SK-N-MC (cell line): ENCODE results near the gene KLHDC10.
"Not testable (repeated sequence)": the region's sequence is repeated elsewhere in the genome, so short reads cannot be mapped to it uniquely, and the experiment has no call there.

Source experiments
- DNase-seq: peaks from one replicate; pipeline ENCODE4 v3.0.0-alpha.2; 2011; ENCODE audit warnings: low read depth, low spot score
- H3K27ac ChIP-seq: fragments of 200-600 bp; sonication (generic); 2 replicates; pipeline ENCODE4 v1.5.1; 2016; ENCODE audit warnings: mixed run types
- H3K36me3 ChIP-seq: fragments of 200-600 bp; sonication (generic); 2 replicates; pipeline ENCODE4 v1.6.1; 2017; ENCODE audit warnings: antibody characterized with exemption, low read length, mixed read lengths; ENCODE audit not compliant: insufficient read depth
- H3K4me3 ChIP-seq: fragments of 200-600 bp; sonication (generic); 2 replicates; pipeline ENCODE4 v1.5.1; 2016
- H3K9ac ChIP-seq: fragments of 200-600 bp; sonication (generic); 2 replicates; pipeline ENCODE4 v1.8.0; 2017; ENCODE audit warnings: mixed run types, mixed read lengths; ENCODE audit not compliant: insufficient read length
- H3K9me3 ChIP-seq: fragments of 200-600 bp; sonication (generic); 2 replicates; pipeline ENCODE4 v1.6.1; 2017; ENCODE audit warnings: low read depth, mild to moderate bottlenecking, antibody characterized with exemption, low read length, moderate library complexity, mixed read lengths
- EZH2 ChIP-seq: fragments of 200-600 bp; sonication (generic); IDR thresholded peaks from one replicate; pipeline ENCODE4 v1.6.1; 2017; ENCODE audit warnings: antibody characterized with exemption
- FOXP2 ChIP-seq: optimal IDR thresholded peaks from 2 replicates; pipeline ENCODE3; 2011; ENCODE audit warnings: mild to moderate bottlenecking, moderate library complexity; ENCODE audit not compliant: insufficient read depth; ENCODE audit errors: extremely low read length, control extremely low read depth
- POLR2AphosphoS5 ChIP-seq: IDR thresholded peaks from 2 replicates; pipeline ENCODE4 v1.6.1; 2012; ENCODE audit warnings: mild to moderate bottlenecking, low read depth, low read length, borderline replicate concordance

KLHDC10 gene

GRCh38 chr7:130160023-130160422, 89.7 kb downstream of the KLHDC10 start:
- DNase-seq: no peak
- no peak overlapping the region for H3K4me3 ChIP-seq
- no peak for TF ChIP-seq FOXP2
- TF ChIP-seq EZH2: no peak
- no peak for TF ChIP-seq POLR2AphosphoS5
- no peak overlapping the region for H3K9ac ChIP-seq
- H3K27ac ChIP-seq: no peak overlapping the region
- H3K36me3 ChIP-seq: peaks cover 51% of the 10 kb centered on the region
- H3K9me3 ChIP-seq: peaks cover 3% of the 10 kb centered on the region; the same call in 1 of the 2 replicates

GRCh38 chr7:130160455-130160854, 90.1 kb downstream of the KLHDC10 start:
- Histone ChIP-seq H3K36me3 (peaks cover 55% of the 10 kb centered on the region), H3K9ac (no peak overlapping the region), H3K4me3 (no peak overlapping the region), H3K9me3 (peaks cover 3% of the 10 kb centered on the region; the same call in 1 of the 2 replicates), H3K27ac (no peak overlapping the region)
- DNase-seq: no peak
- TF ChIP-seq EZH2: no peak
- no peak for TF ChIP-seq POLR2AphosphoS5
- TF ChIP-seq FOXP2: no peak

DNA sequence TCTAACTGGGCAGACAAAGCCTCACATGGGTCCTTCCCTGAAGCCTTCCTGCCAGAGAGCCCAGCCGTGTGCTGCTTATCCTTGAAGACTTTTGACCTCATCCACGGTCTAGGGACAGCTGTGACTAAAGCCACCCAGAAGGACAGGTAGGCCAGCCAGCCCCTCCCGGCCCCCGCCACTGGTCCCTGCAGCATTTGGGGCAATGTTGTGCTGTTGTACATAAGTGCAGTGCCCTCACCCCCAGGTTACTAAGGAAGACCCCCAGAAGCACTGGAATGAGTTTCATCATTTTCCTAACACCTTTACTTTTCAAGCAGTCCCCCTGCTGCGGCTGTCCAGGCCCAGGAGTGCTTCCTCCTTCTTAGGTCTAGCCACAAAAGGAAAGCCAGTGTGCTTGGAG, 91.9 kb downstream of the KLHDC10 start:
- Histone ChIP-seq H3K9ac (no peak overlapping the region), H3K27ac (no peak overlapping the region), H3K4me3 (no peak overlapping the region), H3K36me3 (peaks cover 67% of the 10 kb centered on the region), H3K9me3 (no peaks in the 10 kb centered on the region)
- no peak for DNase-seq
- TF ChIP-seq EZH2 (no peak), FOXP2 (no peak), POLR2AphosphoS5 (no peak)

DNA sequence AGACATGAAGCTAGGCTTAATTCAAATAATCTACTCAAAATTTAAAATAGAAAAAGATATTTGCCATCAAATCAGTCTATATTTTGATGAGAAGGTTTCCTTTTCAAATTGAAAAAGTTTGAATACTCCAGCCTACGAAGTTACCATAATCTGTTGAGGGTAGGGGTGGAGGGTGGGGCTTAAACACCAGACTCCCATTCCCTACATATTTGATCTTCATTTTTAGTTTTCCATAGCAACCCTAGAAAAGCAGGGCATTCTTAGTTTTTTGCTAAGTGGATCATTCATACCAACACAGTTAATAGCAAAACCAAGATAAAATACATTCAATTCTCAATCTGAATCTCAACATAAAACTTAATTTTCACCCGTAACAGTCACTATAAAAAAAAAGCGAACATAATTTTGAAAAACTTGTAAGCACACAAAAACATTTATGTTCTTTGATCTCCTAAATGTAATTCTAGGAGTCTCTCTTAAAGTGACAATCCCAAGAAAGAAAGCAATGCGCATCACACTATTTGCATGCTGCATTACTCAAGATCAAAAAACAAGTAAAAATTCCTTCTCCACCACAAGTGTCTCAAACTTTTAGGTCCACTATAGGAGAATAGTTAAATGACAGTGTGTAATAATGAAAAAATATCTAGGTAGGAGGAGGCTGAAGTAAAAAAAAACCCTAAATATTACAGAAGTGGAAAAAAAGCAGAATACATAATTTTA, 104.1 kb downstream of the KLHDC10 start:
- H3K27ac ChIP-seq: no peak overlapping the region
- no peak for TF ChIP-seq FOXP2
- no peak for TF ChIP-seq EZH2
- no peak for TF ChIP-seq POLR2AphosphoS5
- H3K36me3 ChIP-seq: peaks cover 72% of the 10 kb centered on the region
- no peaks in the 10 kb centered on the region for H3K9me3 ChIP-seq
- no peak overlapping the region for H3K4me3 ChIP-seq
- no peak overlapping the region for H3K9ac ChIP-seq
- DNase-seq: no peak

GRCh38 chr7:130178251-130178650, 107.9 kb downstream of the KLHDC10 start:
- H3K36me3 ChIP-seq: peaks cover 73% of the 10 kb centered on the region
- no peak overlapping the region for H3K27ac ChIP-seq
- DNase-seq: no peak
- no peak overlapping the region for H3K4me3 ChIP-seq
- H3K9ac ChIP-seq: no peak overlapping the region
- TF ChIP-seq FOXP2: no peak
- H3K9me3 ChIP-seq: no peaks in the 10 kb centered on the region

DNA sequence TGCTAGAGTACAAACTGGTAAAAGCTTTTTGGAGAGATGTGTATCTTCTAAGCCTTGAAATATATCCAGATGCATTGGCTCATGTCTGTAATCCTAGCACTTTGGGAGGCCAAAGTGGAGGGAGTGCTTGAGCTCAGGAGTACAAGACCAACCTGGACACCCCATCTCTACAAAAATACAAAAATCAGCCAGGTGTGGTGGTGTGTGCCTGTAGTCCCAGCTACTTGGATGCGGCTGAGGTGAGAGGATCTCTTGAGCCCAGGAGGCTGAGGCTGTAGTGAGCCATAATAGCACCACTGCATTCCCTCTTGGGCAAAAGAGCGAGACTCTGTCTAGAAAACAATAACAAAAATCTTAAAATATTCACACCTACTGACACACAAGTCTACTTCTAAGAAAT, 109.3 kb downstream of the KLHDC10 start:
- H3K9me3 ChIP-seq: no peaks in the 10 kb centered on the region
- no peak overlapping the region for H3K27ac ChIP-seq
- H3K36me3 ChIP-seq: peaks cover 73% of the 10 kb centered on the region
- TF ChIP-seq POLR2AphosphoS5 (no peak), FOXP2 (no peak), EZH2 (no peak)
- no peak for DNase-seq
- no peak overlapping the region for H3K9ac ChIP-seq
- H3K4me3 ChIP-seq: no peak overlapping the region

DNA sequence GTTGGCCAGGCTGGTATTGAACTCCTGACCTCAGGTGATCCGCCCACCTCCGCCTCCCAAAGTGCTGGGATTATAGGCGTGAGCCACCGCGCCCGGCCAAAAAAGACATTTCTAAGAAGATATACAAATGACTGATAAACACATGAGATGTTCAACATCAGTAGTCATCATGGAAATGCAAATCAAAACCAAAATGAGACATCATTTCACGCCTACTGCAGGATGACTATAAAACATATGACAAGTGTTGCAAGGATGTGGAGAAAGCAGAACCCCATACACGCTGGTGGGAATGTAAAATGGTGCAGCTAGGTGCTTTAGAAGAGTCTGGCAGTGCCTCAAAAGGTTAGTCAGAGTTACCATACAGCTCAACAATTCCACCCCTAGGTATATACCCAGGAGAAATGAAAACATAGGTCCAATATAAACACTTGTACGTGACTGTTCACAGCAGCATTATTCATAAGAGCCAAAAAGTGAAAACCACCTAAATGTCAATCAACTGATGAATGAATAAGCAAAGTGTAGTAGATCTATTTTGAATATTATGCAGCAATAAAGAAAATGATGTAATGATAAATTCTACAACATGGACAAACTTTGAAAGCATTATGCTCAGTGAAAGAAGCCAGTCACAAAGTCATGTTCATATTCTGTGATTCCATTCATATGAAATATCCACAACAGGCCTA, 110.4 kb downstream of the KLHDC10 start:
- H3K4me3 ChIP-seq: no peak overlapping the region
- TF ChIP-seq EZH2 (no peak), POLR2AphosphoS5 (no peak), FOXP2 (no peak)
- DNase-seq: no peak
- H3K9me3 ChIP-seq: no peaks in the 10 kb centered on the region
- H3K9ac ChIP-seq: no peak overlapping the region
- H3K36me3 ChIP-seq: peaks cover 74% of the 10 kb centered on the region
- H3K27ac ChIP-seq: no peak overlapping the region

DNA sequence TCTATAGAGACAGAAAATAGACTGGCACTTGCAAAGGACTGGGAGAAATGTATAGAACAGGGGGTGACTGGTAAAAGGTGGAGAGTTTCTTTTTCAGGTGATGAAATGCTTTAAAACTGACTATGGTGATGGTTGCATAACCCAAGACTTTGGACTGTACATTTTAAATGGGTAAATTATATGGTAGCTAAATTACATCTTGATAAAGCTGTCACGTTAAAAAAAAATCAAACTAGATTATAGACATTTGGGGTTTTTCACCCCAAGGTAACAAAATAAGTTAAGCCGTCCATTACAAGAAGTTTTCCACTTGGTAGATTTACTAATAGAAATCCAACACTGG, 110.9 kb downstream of the KLHDC10 start:
- DNase-seq: no peak
- Histone ChIP-seq H3K4me3 (no peak overlapping the region), H3K27ac (no peak overlapping the region), H3K9me3 (no peaks in the 10 kb centered on the region), H3K36me3 (peaks cover 79% of the 10 kb centered on the region), H3K9ac (no peak overlapping the region)
- TF ChIP-seq POLR2AphosphoS5 (no peak), FOXP2 (no peak), EZH2 (no peak)

DNA sequence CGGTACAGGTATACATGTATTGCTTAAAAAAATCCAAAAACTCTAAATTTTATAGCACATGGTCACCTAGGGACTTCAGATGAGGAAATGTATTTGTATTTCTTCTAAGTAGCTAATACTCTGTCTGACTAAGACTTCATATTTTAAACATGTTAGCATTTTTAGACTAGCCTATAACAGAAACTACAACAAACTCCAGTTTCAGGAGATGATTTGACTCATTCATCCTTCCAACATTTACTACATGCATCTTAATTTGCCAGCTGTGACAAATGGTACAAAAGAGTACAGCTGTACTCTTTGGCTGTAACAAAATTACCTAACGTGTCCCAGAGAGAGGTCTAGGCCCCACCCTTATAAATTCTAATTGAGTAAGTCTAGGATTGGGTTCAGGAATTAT, 112.7 kb downstream of the KLHDC10 start:
- Histone ChIP-seq H3K9ac (no peak overlapping the region), H3K4me3 (no peak overlapping the region), H3K27ac (no peak overlapping the region), H3K36me3 (peaks cover 80% of the 10 kb centered on the region), H3K9me3 (no peaks in the 10 kb centered on the region)
- DNase-seq: no peak
- TF ChIP-seq FOXP2: no peak
- TF ChIP-seq EZH2: no peak
- TF ChIP-seq POLR2AphosphoS5: no peak

GRCh38 chr7:130184349-130184748, 114.0 kb downstream of the KLHDC10 start:
- H3K36me3 ChIP-seq: peaks cover 78% of the 10 kb centered on the region
- DNase-seq: not testable (repeated sequence)

More at GRCh38 chr7:130184349-130184748, 114.0 kb downstream of the KLHDC10 start:
- H3K9me3 ChIP-seq, H3K27ac ChIP-seq, H3K9ac ChIP-seq, H3K4me3 ChIP-seq: not testable (repeated sequence)
